HG03039 (cell line): ENCODE data around the gene OR5AU1.
A peak's percentile ranks its signal among the peaks of the same experiment; 100 is the strongest.
"Not testable (repeated sequence)": the region's sequence is repeated elsewhere in the genome, so short reads cannot be mapped to it uniquely, and the experiment has no call there.

Source experiments
- ATAC-seq: cut with Tn5 transposase; IDR thresholded peaks from one replicate; pipeline ENCODE4 v1.9.1; 2021; ENCODE audit warnings: mild to moderate bottlenecking, moderate library complexity; ENCODE audit not compliant: unreplicated experiment

Gene OR5AU1

DNA sequence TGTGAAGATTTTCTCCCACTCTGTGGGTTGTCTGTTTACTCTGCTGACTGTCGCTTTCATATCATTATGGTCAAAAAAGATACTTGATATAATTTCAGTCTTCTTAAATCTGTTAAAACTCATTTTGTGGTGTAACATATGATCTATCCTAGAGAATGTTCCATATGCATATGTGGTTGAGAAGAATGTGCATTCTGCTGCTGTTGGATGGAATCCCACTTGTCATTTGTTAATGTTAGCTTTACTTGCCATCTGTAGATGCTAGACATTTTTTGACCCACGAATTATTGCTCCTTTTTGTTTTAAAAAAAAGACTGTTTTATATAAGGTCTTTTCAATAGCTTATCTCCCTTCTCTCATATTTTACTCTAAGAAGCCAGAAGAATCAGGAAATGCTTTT is 26.3 kb upstream of the OR5AU1 start:
- no peak for ATAC-seq

DNA sequence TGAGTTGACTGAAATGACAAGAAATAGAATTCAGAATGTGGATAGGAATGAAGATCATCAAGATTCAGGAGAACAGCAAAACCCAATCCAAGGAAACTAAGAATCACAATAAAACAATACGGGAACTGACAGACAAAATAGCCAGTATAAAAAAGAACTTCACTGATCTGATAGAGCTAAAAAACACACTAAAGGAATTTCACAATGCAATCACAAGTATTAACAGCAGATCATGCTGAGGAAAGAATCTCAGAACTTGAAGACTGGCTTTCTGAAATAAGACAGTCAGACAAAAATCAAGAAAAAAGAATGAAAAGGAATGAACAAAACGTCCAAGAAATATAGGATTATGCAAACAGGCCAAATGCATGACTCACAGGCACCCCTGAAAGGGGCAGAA is 15.3 kb upstream of the OR5AU1 start:
- no peak for ATAC-seq

DNA sequence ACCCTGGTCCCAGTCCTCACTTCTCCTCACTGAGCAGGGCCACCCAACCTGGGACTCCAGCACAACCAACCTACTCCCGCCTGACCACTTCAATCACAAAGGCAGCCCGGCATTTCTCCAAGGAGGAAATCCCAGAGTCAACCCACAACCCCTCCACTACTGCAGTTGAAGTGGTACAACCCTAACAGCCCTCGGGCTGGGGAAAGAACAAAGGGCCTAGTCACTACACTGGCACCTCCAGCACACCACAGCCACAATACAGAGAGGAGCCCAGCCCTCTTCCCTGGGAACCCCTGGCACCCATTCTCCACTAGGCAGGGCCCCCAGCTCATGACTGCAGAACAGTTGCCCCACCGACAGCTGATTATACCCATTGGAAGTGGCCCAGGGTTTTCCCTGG is 13.7 kb upstream of the OR5AU1 start:
- ATAC-seq, result no peak

DNA sequence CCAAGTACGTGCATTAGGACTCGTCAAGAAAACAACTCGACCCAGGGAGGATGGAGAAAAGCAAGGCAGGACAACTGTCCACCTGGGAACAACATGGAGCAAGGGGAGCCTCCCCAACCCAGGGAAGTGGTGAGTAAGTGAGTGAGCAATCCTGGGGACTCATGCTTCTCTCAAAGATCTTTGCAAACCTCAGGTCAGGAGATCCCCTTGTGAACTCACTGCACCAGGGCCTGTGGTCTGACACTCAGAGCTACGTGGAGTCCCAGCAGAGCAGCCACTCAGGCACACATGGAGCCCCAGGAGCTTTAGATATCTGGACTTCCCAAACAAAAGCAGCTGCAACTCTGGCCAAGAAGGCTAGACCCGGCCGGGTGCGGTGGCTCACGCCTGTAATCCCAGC is 12.2 kb upstream of the OR5AU1 start:
- no peak for ATAC-seq

DNA sequence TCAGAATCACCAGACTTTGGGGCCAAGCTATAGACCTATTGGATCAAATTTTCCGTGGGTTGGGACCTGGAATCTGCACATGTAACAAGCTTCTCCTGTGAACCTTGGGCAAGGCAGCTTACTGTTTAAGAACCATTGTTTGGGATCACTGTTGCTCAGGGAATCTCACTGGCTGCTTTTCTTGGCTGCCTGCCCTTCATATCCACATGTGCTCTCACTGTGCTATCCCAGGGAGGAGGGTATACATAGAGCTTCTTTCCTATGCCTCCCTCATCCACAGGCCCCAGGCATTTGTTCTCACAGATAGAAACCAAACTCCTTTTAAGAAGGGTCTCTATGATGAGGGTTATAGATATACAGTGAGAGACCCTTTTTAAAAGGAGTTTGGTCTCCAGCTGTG is 9.8 kb upstream of the OR5AU1 start:
- ATAC-seq, result not testable (repeated sequence)

GRCh38 chr14:21165002-21165605 is 9.2 kb upstream of the OR5AU1 start:
- not testable (repeated sequence) for ATAC-seq

DNA sequence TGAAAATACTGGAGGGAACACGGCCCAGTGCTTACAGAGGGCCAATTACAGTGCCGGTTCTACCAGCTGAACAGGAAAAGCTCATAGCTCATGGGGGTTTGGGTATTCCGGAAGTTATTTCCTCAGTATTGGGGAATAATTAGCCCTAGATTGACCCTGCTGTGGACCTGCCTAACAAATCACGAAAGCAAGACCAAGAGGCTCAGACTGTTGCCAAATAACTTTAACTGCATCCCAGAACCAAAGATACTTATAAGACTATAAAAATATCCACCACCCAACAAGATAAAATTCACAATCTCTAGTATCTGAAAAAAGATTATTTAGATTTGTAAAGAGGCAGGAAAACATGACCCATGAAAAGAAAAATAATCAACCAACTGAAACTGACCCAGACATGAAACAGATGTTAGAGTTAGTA is 8.0 kb upstream of the OR5AU1 start:
- ATAC-seq, result no peak

GRCh38 chr14:21162081-21162480 is 6.2 kb upstream of the OR5AU1 start:
- no peak for ATAC-seq

DNA sequence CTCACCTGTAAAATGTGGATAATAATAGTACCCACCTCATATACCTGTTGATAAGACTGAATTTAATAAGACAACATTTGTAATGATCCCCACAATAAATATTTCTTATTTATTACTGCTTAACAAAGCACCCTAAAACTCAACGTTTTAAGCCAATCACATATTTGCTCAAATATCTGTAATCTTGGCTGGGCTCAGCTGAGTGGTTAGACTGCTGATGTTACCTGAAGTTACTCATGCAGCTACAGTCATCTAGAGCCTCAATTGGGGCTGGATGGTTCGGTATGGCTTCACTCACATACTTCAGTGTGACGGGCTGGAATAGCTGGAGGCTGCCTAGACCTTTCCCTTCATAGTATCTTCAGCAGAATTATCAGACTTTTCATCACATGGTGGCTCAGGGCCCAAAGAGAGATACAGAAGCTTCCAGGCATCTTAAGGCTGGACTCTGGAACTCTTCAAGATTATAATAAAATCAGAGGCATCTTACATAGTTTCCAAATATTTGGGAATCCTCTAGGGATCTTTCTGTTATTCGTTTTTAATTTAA is 4.3 kb upstream of the OR5AU1 start:
- ATAC-seq, result no peak

DNA sequence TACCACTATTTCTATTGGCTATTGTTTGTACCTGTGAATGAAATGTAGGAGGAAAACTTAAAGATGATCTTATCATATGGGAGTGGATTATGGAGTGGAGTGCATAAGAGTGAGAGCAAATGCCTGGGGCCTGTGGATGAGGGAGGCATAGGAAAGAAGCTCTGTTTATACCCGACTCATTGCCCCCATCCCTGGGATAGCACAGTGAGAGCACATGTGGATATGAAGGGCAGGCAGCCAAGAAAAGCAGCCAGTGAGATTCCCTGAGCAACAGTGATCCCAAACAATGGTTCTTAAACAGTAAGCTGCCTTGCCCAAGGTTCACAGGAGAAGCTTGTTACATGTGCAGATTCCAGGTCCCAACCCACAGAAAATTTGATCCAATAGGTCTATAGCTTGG is 2.3 kb upstream of the OR5AU1 start:
- not testable (repeated sequence) for ATAC-seq

GRCh38 chr14:21149641-21150367 is 6.1 kb downstream of the OR5AU1 start:
- no peak for ATAC-seq

DNA sequence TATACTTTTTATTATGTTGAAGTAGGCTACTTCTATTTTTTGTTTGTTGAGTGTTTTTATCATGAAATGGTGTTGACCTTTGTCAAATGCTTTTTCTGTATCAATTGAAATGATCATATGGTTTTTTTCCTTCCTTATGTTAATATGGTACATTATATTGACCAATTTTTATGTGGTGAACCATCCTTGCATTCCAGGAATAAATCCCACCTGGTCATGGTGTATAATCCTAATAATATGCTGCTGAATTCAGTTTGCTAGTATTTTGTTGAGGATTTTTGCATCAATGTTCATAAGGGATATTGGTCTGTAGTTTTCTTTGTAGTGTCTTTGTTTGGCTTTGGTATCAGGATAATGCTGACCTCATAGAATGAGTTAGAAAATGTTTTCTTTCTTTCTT is 10.4 kb downstream of the OR5AU1 start:
- no peak for ATAC-seq

DNA sequence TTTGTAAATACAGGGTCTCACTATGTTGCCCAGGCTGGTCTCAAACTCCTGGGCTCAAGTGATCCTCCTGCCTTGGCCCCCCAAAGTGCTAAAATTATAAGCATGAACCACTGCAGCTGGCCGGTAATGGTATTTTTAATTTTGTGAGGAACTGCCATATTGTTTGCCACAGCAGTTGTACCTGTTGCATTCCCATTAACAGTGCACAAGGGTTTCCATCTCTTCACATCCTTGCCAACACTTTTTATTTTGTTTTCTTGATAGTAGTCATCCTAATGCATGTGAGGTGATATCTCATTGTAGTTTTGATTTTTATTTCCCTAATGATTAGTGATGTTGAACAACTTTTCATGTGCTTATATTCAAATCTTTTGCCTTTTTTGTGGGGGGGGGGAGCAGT is 13.5 kb downstream of the OR5AU1 start:
- ATAC-seq, result no peak

DNA sequence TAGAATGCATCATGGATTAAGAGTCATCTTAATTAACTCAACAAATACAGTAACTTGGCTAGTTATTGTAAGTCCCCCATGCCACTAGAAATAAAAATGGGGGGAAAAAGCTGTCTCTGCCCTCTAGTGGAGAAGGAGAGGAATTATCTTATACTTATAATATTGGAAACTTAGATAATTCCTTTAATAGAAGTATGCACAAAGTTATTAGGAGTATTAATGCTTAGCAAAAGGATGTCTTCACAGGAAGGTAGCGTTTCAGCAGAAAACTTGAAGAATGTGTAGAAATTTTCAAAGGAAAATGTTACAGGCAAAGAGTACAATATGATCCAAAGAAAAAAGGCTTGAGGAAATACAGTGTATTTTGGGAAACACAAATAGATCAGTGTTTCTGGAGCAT is 19.8 kb downstream of the OR5AU1 start:
- ATAC-seq, result no peak

- no peak for ATAC-seq
Observed at GRCh38 chr14:21133901-21134300, 22.0 kb downstream of the OR5AU1 start.

GRCh38 chr14:21123429-21123828 is 32.4 kb downstream of the OR5AU1 start:
- ATAC-seq, result no peak

DNA sequence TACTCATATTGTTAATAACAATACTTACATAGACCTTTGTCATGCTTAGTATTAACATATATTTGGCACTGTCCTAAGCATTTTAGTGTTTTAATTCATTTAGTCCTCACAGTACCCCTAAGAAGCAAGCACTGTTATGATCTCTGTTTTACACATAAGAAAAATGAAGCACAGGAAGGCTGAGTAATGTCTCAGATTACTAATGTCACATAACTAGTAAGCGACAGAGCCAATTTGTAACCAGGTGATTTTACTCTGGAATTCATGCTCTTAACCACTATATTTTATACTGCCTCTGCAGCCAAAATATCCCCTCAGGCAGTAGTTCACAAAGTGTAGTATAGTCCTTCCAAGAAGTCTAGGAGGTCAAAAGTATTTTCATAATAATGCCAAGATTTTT is 34.7 kb downstream of the OR5AU1 start:
- ATAC-seq, result no peak

GRCh38 chr14:21120686-21121085 is 35.2 kb downstream of the OR5AU1 start:
- ATAC-seq, result no peak

- ATAC-seq, result no peak
Observed at GRCh38 chr14:21118933-21119332, 36.9 kb downstream of the OR5AU1 start.

DNA sequence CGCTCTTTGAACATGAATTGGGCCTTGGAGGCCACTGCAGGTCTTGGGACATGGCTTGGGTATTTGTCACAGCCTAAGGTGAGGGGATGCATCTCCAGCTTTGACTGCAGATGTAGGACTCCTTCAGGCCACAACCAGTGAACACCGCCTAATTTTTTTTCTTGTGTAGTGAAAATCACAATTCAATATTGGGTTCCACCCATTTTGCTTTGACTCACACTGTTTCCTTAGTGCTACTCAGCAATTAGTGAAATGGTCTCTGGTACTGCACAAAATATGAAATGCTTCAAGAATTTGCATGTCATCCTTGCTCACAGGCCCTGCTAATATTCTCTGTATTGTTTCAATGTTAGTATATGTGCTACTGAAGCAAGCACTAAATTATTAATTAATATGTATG is 42.5 kb downstream of the OR5AU1 start:
- ATAC-seq, result no peak

GRCh38 chr14:21112255-21112654 is 43.6 kb downstream of the OR5AU1 start:
- ATAC-seq, result no peak

- ATAC-seq, result peak; percentile 62
Observed at GRCh38 chr14:21109377-21110138, 46.3 kb downstream of the OR5AU1 start.
